Epithelial cell of proximal tubule (primary cell): Measurements from ENCODE around the gene TERB2. TPM values are rescaled to one million over a fixed set of nuclear protein-coding genes. Genes with fewer than 3 reads are reported as not detected.
"Not testable (repeated sequence)": the region's sequence is repeated elsewhere in the genome, so short reads cannot be mapped to it uniquely, and the experiment has no call there.

ENCODE experiments used
- DNase-seq: peaks from one replicate; pipeline ENCODE4 v3.0.0-alpha.2; 2011; ENCODE audit warnings: low read depth
- H3K4me3 ChIP-seq: 2 replicates; pipeline ENCODE4 v1.5.1; 2011; ENCODE audit warnings: low read depth, mild to moderate bottlenecking, low read length
- CTCF ChIP-seq: conservative IDR thresholded peaks from 2 replicates; pipeline ENCODE4 v1.5.1; 2012; ENCODE audit warnings: low read depth, mild to moderate bottlenecking, low read length
- total RNA-seq: library from RNA; depleted of rRNA; stranded (reverse); fragments of >200 nt; gene quantifications from 2 replicates; pipeline ENCODE4 v1.2.3, GENCODE V29; 2015

TERB2 gene
- not detected in 2 replicates for total RNA-seq

- H3K4me3 ChIP-seq, result no peak within 1 kb of the TSS
- no peak for TF ChIP-seq CTCF
- no peak for DNase-seq
Measured at GRCh38 chr15:44956388-44956787, at the start of gene TERB2. Gene TERB2, plus strand, starts transcription at chr15:44956687. Its CDS starts 32 bp downstream, at chr15:44956719.

GRCh38 chr15:44909423-44909822 is 47.1 kb upstream of the TERB2 start:
- no peak for TF ChIP-seq CTCF
- DNase-seq, result no peak
- H3K4me3 ChIP-seq, result no peak overlapping the region

- DNase-seq, result no peak
- no peak for TF ChIP-seq CTCF
- H3K4me3 ChIP-seq, result no peak overlapping the region
Measured at GRCh38 chr15:44910981-44911625, 45.4 kb upstream of the TERB2 start.

GRCh38 chr15:44912186-44912585 is 44.3 kb upstream of the TERB2 start:
- H3K4me3 ChIP-seq, DNase-seq: not testable (repeated sequence)

- DNase-seq, H3K4me3 ChIP-seq: not testable (repeated sequence)
Measured at GRCh38 chr15:44912974-44913448, 43.5 kb upstream of the TERB2 start.

DNA sequence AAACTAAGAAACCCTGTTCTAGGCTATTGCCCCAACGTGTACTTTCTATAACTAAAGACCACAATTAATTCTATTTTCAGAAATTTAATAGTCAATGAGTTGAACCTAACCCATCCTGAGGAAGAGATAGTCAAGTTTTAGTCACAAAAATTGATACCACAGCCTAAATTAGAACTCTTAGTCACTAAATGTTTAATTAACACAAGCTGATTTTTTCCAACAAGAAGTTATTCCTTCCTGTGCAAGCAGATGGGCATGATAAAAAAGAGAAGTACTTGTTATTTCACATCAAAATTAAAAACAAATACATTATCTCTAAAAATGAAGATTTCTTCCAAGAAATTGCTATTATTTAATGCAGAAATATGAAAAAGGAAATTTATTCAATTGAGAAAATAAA is 38.4 kb upstream of the TERB2 start:
- H3K4me3 ChIP-seq, result no peak overlapping the region
- no peak for DNase-seq
- TF ChIP-seq CTCF, result no peak

DNA sequence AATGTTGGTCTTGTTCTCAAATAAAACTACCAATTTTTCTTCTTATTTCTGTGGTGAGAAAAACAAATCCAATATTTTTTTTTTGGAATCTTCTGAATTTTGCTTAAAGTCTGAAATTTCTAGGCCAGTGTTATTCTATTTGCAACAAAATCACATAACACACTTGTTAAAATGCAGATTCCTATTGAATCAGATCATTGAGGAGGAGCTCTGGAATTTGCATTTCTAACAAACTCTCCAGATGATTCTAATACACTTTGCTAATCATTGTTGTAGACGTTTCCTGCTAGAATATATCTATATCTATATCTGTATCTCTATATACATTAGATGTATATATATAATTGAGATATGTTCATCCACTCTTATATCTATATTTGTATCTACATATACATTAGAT is 27.8 kb upstream of the TERB2 start:
- H3K4me3 ChIP-seq, DNase-seq: not testable (repeated sequence)

- DNase-seq, H3K4me3 ChIP-seq: not testable (repeated sequence)
Measured at GRCh38 chr15:44930283-44930682, 26.2 kb upstream of the TERB2 start.

- H3K4me3 ChIP-seq, result not testable (repeated sequence)
Measured at GRCh38 chr15:44958302-44958701, 1.8 kb downstream of the TERB2 start.

GRCh38 chr15:44968475-44968874 is 12.0 kb downstream of the TERB2 start:
- no peak for TF ChIP-seq CTCF
- H3K4me3 ChIP-seq, result no peak overlapping the region
- no peak for DNase-seq

More at GRCh38 chr15:44958302-44958701, 1.8 kb downstream of the TERB2 start:
- DNase-seq, result not testable (repeated sequence)
